DND-41 (cell line): Measurements from ENCODE around the gene FHIT.

ENCODE experiments used
- ATAC-seq: fragments of 200-7000 bp; cut with Tn5 transposase; 3 replicates; pipeline ENCODE4 v1.9.1; 2021; ENCODE audit warnings: low read depth; ENCODE audit not compliant: insufficient read depth
- DNase-seq: peaks from one replicate; pipeline ENCODE4 v3.0.0-alpha.2; 2020
- H2AFZ ChIP-seq: 2 replicates; pipeline ENCODE4 v1.6.0; 2012; ENCODE audit warnings: low read depth, low read length
- H3K27ac ChIP-seq: 2 replicates; pipeline ENCODE4 v1.5.1; 2012; ENCODE audit warnings: low read length, inconsistent platforms
- H3K27me3 ChIP-seq: fragments of 200-600 bp; sonication (generic); 2 replicates; pipeline ENCODE4 v1.6.0; 2012; ENCODE audit warnings: low read length, mild to moderate bottlenecking, inconsistent platforms; ENCODE audit not compliant: insufficient read depth, poor library complexity
- H3K36me3 ChIP-seq: 2 replicates; pipeline ENCODE4 v1.5.1; 2012; ENCODE audit warnings: low read length, inconsistent platforms; ENCODE audit not compliant: insufficient read depth
- H3K4me1 ChIP-seq: 2 replicates; pipeline ENCODE4 v1.5.1; 2012; ENCODE audit warnings: mild to moderate bottlenecking, low read length; ENCODE audit not compliant: insufficient read depth
- H3K4me2 ChIP-seq: 2 replicates; pipeline ENCODE4 v1.6.0; 2012; ENCODE audit warnings: mild to moderate bottlenecking, moderate library complexity, low read length, inconsistent platforms; ENCODE audit not compliant: insufficient read depth
- H3K4me3 ChIP-seq, 2 experiments: fragments of 200-600 bp in 1 of 2; shearing (Covaris generic) in 1 of 2; 2 replicates each; pipeline ENCODE4 v1.5.1; 2012 to 2016; ENCODE audit warnings: inconsistent platforms in 2 of 2, low read length in 2 of 2, mild to moderate bottlenecking in 2 of 2, low read depth in 1 of 2, moderate library complexity in 1 of 2
- H3K79me2 ChIP-seq: 2 replicates; pipeline ENCODE4 v1.6.0; 2012; ENCODE audit warnings: low read length, inconsistent platforms; ENCODE audit not compliant: insufficient read depth
- H3K9ac ChIP-seq: 2 replicates; pipeline ENCODE4 v1.6.0; 2012; ENCODE audit warnings: low read depth, mild to moderate bottlenecking, inconsistent platforms, low read length, moderate library complexity
- H3K9me3 ChIP-seq: 2 replicates; pipeline ENCODE4 v1.5.1; 2012; ENCODE audit warnings: low read length, moderate library complexity, mild to moderate bottlenecking, inconsistent platforms; ENCODE audit not compliant: insufficient read depth, severe bottlenecking
- H4K20me1 ChIP-seq: 2 replicates; pipeline ENCODE4 v1.6.0; 2012; ENCODE audit warnings: low read length; ENCODE audit not compliant: insufficient read depth
- CTCF ChIP-seq: IDR thresholded peaks from 2 replicates; pipeline ENCODE4 v1.5.1; 2012; ENCODE audit warnings: borderline replicate concordance, low read length, moderate library complexity, mild to moderate bottlenecking; ENCODE audit not compliant: poor library complexity, severe bottlenecking; ENCODE audit errors: extremely low read depth
- EZH2 ChIP-seq: IDR thresholded peaks from 3 replicates; pipeline ENCODE4 v1.6.1; 2012; ENCODE audit warnings: borderline replicate concordance, low read depth, mild to moderate bottlenecking, moderate library complexity, low read length, inconsistent platforms; ENCODE audit not compliant: severe bottlenecking

Gene FHIT

GRCh38 chr3:61005591-61005990 is 245.7 kb downstream of the FHIT start:
- no peaks in the 10 kb centered on the region for H3K27me3 ChIP-seq
- ATAC-seq (no peak), DNase-seq (no peak)
- H3K4me3 ChIP-seq: no peak overlapping the region
- H3K4me1 ChIP-seq: no peaks in the 10 kb centered on the region
- no peaks in the 10 kb centered on the region for H3K9me3 ChIP-seq
- H3K36me3 ChIP-seq: no peaks in the 10 kb centered on the region
- no peak overlapping the region for H2AFZ ChIP-seq
- no peak for TF ChIP-seq EZH2
- no peak for TF ChIP-seq CTCF
- H3K9ac ChIP-seq: no peak overlapping the region
- H3K27ac ChIP-seq: no peak overlapping the region
- no peak overlapping the region for H3K4me2 ChIP-seq
- H4K20me1 ChIP-seq: no peaks in the 10 kb centered on the region
- no peaks in the 10 kb centered on the region for H3K79me2 ChIP-seq

- H3K9ac ChIP-seq: no peak overlapping the region
- H3K79me2 ChIP-seq: no peaks in the 10 kb centered on the region
- no peak overlapping the region for H3K4me2 ChIP-seq
- no peak overlapping the region for H3K4me3 ChIP-seq
- no peaks in the 10 kb centered on the region for H3K27me3 ChIP-seq
- DNase-seq (no peak), ATAC-seq (no peak)
- no peak overlapping the region for H2AFZ ChIP-seq
- H3K27ac ChIP-seq: no peak overlapping the region
- TF ChIP-seq EZH2 (no peak), CTCF (no peak)
- no peaks in the 10 kb centered on the region for H3K9me3 ChIP-seq
- no peaks in the 10 kb centered on the region for H3K36me3 ChIP-seq
- H4K20me1 ChIP-seq: no peaks in the 10 kb centered on the region
- no peaks in the 10 kb centered on the region for H3K4me1 ChIP-seq
These were observed 252.4 kb downstream of the FHIT start for GRCh38 chr3:60998858-60999257.

GRCh38 chr3:60992395-60992794 is 258.9 kb downstream of the FHIT start:
- no peak overlapping the region for H3K27ac ChIP-seq
- DNase-seq: no peak
- no peak overlapping the region for H3K9ac ChIP-seq

More at GRCh38 chr3:60992395-60992794, 258.9 kb downstream of the FHIT start:
- no peak for TF ChIP-seq CTCF
- no peak for TF ChIP-seq EZH2
- Histone ChIP-seq H3K4me2 (no peak overlapping the region), H4K20me1 (no peaks in the 10 kb centered on the region), H3K79me2 (no peaks in the 10 kb centered on the region), H3K4me3 (no peak overlapping the region), H3K9me3 (no peaks in the 10 kb centered on the region), H3K27me3 (no peaks in the 10 kb centered on the region), H3K4me1 (no peaks in the 10 kb centered on the region), H2AFZ (no peak overlapping the region), H3K36me3 (no peaks in the 10 kb centered on the region)
- ATAC-seq: no peak
